A673 (cell line): ENCODE measurements around the gene BMP8A. TPM values are rescaled to one million over a fixed set of nuclear protein-coding genes. Genes with fewer than 3 reads are reported as not detected.
A peak's percentile ranks its signal among the peaks of the same experiment; 100 is the strongest.
"Not testable (repeated sequence)": the region's sequence is repeated elsewhere in the genome, so short reads cannot be mapped to it uniquely, and the experiment has no call there.

Experiments used
- BruUV-seq: library from RNA; stranded (reverse); fragments of 400-500 nt; replicated peaks from 2 replicates; lab custom pipeline; 2021; lab: Mats Ljungman, UMichigan
- CTCF ChIA-PET: fragments of 300-600 bp; sonication (Branson Sonifier 250); formaldehyde crosslinking; loops from one replicate; lab custom pipeline; 2022; ENCODE audit warnings: antibody characterized with exemption; lab: Charles Lee
- POLR2A ChIA-PET: fragments of 300-600 bp; sonication (Branson Sonifier 250); formaldehyde crosslinking; loops from one replicate; lab custom pipeline; 2022; ENCODE audit warnings: antibody characterized with exemption; ENCODE audit not compliant: low non-redundant PET; lab: Charles Lee
- DNase-seq: peaks from one replicate; pipeline ENCODE4 v3.0.0-alpha.2; 2015; ENCODE audit warnings: low spot score
- H3K27ac ChIP-seq: fragments of 200-600 bp; sonication (generic); 2 replicates; pipeline ENCODE4 v1.5.1; 2016; ENCODE audit warnings: mixed run types, low read depth, mild to moderate bottlenecking, mixed read lengths, antibody characterized with exemption, low read length; ENCODE audit not compliant: poor library complexity, severe bottlenecking
- H3K27me3 ChIP-seq: fragments of 200-600 bp; sonication (generic); replicated peaks from 2 replicates; pipeline ENCODE4 v1.6.1; 2017; ENCODE audit warnings: mixed run types, low read depth, mild to moderate bottlenecking, mixed read lengths, antibody characterized with exemption, low read length; ENCODE audit not compliant: insufficient read depth, poor library complexity
- H3K36me3 ChIP-seq: fragments of 200-600 bp; sonication (generic); 2 replicates; pipeline ENCODE4 v1.6.1; 2016; ENCODE audit warnings: mixed run types, mild to moderate bottlenecking, mixed read lengths, antibody characterized with exemption, low read length; ENCODE audit not compliant: insufficient read depth, poor library complexity, severe bottlenecking
- H3K4me1 ChIP-seq: fragments of 200-600 bp; sonication (generic); 2 replicates; pipeline ENCODE4 v1.6.1; 2017; ENCODE audit warnings: mixed run types, mild to moderate bottlenecking, mixed read lengths, antibody characterized with exemption, low read length; ENCODE audit not compliant: insufficient read depth, poor library complexity, severe bottlenecking
- H3K4me3 ChIP-seq: fragments of 200-600 bp; sonication (generic); 2 replicates; pipeline ENCODE4 v1.5.1; 2016; ENCODE audit warnings: low read depth, mixed run types, mild to moderate bottlenecking, mixed read lengths, low read length; ENCODE audit not compliant: poor library complexity, severe bottlenecking
- H3K9me3 ChIP-seq: fragments of 200-600 bp; sonication (generic); 2 replicates; pipeline ENCODE4 v1.6.1; 2016; ENCODE audit warnings: mixed run types, low read depth, mild to moderate bottlenecking, mixed read lengths, antibody characterized with exemption, low read length; ENCODE audit not compliant: poor library complexity, severe bottlenecking
- EZH2 ChIP-seq: fragments of 200-600 bp; sonication (generic); IDR thresholded peaks from 2 replicates; pipeline ENCODE4 v1.6.1; 2017; ENCODE audit warnings: borderline replicate concordance, low read depth, mild to moderate bottlenecking, mixed read lengths, antibody characterized with exemption, low read length; ENCODE audit not compliant: poor library complexity, severe bottlenecking
- intact Hi-C: fragments of 100-400 bp; cut with micrococcal nuclease; formaldehyde crosslinking; loops from one replicate; pipeline ENCODE4 v1.10.0; 2022; ENCODE audit not compliant: unreplicated experiment
- total RNA-seq: library from RNA; stranded (reverse); gene quantifications from 2 replicates; pipeline ENCODE4 v1.2.3, GENCODE V29; 2021
- TF ChIP-seq, protein P1 (sequence below): fragments of 300-800, 200-600 bp; sonication (generic); conservative IDR thresholded peaks from 2 replicates; pipeline ENCODE4 v1.5.1; 2017; ENCODE audit warnings: low read depth, mild to moderate bottlenecking, antibody characterized with exemption, low read length, moderate library complexity, mixed read lengths

Gene BMP8A
- total RNA-seq, 1 experiment from 2014 or later: not detected

DNA sequence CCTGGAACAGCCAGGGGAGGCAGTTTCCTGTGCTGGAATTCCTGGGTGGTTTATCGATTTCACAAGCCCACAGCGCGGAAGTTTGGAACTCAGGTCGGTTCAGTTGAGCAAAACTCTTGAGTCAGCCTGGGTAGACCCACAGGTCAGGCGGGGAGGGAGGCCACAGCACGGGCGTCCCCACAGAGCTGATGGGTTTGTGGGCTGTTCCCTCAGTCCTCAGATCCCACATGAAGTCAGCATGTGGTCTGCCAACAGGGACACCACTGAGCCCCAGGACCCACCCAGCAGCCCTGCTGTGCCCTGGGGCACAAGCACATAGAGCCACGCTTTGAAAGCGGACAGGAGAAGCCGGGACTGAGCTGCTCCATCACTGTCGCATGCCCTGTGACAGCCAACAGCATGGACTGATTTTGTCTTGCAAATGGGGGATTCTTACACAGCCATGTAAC, 17.4 kb downstream of the BMP8A start:
- POLR2A ChIA-PET: no interaction called here
- Histone ChIP-seq H3K27me3 (no peaks in the 10 kb centered on the region), H3K4me3 (no peak overlapping the region), H3K4me1 (no peaks in the 10 kb centered on the region), H3K27ac (no peak overlapping the region), H3K36me3 (no peaks in the 10 kb centered on the region), H3K9me3 (no peaks in the 10 kb centered on the region)
- no TSS peak for BruUV-seq
- no peak for TF ChIP-seq EZH2
- TF ChIP-seq, protein P1, sequence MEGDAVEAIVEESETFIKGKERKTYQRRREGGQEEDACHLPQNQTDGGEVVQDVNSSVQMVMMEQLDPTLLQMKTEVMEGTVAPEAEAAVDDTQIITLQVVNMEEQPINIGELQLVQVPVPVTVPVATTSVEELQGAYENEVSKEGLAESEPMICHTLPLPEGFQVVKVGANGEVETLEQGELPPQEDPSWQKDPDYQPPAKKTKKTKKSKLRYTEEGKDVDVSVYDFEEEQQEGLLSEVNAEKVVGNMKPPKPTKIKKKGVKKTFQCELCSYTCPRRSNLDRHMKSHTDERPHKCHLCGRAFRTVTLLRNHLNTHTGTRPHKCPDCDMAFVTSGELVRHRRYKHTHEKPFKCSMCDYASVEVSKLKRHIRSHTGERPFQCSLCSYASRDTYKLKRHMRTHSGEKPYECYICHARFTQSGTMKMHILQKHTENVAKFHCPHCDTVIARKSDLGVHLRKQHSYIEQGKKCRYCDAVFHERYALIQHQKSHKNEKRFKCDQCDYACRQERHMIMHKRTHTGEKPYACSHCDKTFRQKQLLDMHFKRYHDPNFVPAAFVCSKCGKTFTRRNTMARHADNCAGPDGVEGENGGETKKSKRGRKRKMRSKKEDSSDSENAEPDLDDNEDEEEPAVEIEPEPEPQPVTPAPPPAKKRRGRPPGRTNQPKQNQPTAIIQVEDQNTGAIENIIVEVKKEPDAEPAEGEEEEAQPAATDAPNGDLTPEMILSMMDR: no peak
- CTCF ChIA-PET: no interaction called here
- no peak for DNase-seq
- intact Hi-C loops: loop anchor here (5.0 kb wide), 1 partner anchor 213 kb away; no protein-coding TSS in a partner anchor

DNA sequence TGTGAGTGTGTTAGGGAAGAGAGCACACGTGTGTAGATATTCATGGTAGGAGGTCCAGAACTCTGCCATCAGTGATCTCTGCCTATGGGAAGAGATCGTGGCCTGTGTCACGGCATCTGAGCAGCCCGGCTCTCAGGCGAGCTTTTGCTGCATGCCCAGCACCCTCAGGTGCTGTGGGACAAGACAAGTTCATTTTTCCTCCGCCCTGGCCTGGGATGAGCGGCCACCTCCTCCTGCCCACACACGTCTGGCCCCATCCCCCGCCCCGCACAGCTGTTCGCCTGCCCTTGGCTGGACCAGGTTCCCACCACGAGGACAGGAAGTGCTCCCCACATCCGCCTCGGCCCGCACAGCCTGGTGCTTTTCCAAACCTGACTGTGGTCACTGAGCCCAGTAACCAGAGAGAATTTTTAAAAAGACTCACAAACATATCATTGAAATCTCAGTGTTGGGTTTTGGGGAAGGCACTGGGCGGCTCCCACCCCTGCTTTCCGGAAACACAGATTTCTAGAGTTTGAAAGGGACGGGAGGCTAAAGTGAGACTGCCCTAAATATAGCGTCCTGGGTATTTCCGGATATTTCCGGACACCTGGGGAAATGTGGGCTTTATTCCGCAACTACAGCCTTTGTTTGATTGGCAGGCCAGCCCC, 18.0 kb downstream of the BMP8A start:
- H3K27ac ChIP-seq: no peak overlapping the region
- H3K27me3 ChIP-seq: peaks cover under 1% of the 10 kb centered on the region
- TF ChIP-seq, protein P1: no peak
- TF ChIP-seq EZH2: no peak
- POLR2A ChIA-PET: no interaction called here
- BruUV-seq: no TSS peak
- CTCF ChIA-PET: no interaction called here
- H3K9me3 ChIP-seq: no peaks in the 10 kb centered on the region
- no peaks in the 10 kb centered on the region for H3K36me3 ChIP-seq
- no peak for DNase-seq
- H3K4me3 ChIP-seq: no peak overlapping the region
- no peaks in the 10 kb centered on the region for H3K4me1 ChIP-seq
- intact Hi-C loops: loop anchor here (5.0 kb wide), 1 partner anchor 213 kb away; no protein-coding TSS in a partner anchor

DNA sequence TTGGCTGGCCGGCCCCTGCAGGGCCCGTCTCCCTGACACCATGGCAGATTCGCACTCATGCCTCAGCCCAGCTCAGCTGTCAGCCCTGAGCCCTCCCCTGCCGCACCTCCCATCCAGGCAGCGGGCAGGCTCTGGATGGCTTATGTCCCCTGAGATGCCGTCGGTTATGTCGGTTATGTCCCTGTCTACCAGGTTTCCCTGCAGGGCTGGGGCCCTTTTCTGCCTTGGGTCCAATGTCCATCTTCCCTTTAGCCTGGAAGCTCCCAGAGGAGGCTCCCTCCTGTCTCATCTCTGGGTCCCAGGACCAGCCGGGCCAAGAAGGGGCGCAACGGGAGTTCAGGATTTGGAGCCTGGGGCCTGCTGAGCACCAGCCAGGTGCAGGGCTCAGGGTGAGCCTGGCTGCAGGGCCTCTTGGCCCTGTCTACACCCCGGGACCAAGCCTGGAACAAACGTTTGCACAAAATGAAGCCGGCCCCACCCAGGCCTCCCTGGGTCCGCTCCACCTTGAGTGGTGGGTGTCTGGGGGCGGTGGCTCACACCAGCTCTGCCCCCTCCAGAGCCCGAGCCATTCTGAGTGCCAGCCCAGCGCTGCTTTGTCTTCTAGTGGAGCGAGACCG, 19.2 kb downstream of the BMP8A start:
- BruUV-seq, H3K4me1 ChIP-seq, H3K4me3 ChIP-seq: not testable (repeated sequence)

DNA sequence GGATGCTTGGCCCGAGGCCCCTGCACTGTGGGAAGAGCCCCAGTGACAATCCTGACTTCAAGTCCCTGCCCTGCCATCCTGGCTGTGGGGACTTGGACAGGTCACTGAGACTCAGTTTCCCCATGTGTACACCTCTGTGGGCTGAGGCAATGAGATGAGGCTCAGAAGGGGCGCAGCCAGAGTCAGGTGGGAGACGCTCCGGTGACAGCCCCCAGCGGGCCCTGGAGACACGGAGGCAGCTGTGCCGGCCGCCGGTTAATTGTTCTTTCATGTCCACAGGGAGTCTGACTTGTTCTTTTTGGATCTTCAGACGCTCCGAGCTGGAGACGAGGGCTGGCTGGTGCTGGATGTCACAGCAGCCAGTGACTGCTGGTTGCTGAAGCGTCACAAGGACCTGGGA, 20.0 kb downstream of the BMP8A start:
- H3K27ac ChIP-seq, intact Hi-C loops, DNase-seq, CTCF ChIA-PET, H3K36me3 ChIP-seq, BruUV-seq, H3K4me1 ChIP-seq, H3K27me3 ChIP-seq, H3K9me3 ChIP-seq, H3K4me3 ChIP-seq, POLR2A ChIA-PET: not testable (repeated sequence)

More for the DNA sequence above, 19.2 kb downstream of the BMP8A start:
- H3K27ac ChIP-seq, intact Hi-C loops, CTCF ChIA-PET, H3K9me3 ChIP-seq, H3K36me3 ChIP-seq, POLR2A ChIA-PET, DNase-seq, H3K27me3 ChIP-seq: not testable (repeated sequence)

DNA sequence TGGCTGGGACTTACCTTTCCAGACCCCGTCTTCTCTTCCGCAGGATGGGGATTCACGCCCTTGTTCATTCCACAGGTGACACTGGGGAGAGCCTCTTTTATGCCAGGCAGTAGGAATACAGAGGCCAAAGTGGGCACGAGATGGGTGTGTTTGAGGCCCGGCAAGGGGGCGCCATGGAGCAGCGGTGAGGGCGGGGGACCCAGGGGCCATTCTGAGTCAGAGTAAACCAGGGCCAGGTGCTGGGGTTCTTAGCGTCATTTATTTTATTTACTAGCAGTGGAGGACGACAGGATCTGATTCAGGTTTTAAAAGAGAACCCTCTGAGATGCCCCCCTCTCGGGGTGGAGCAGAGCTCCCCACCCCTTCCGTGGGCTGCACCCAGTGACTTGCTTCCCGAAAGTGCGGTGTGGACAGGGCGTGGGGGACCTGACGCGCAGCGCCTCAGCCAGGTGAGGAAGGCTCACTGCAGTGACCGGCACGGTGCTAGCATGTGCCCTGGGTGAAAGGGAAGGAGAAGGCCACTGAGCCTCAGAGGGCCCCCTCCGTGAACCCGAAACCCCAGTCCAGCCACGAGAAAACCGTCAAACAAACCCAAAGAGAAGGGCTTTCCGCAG, 20.9 kb downstream of the BMP8A start:
- CTCF ChIA-PET, intact Hi-C loops, POLR2A ChIA-PET, H3K36me3 ChIP-seq, H3K27me3 ChIP-seq, H3K4me1 ChIP-seq, DNase-seq, H3K9me3 ChIP-seq, H3K4me3 ChIP-seq, BruUV-seq, H3K27ac ChIP-seq: not testable (repeated sequence)

DNA sequence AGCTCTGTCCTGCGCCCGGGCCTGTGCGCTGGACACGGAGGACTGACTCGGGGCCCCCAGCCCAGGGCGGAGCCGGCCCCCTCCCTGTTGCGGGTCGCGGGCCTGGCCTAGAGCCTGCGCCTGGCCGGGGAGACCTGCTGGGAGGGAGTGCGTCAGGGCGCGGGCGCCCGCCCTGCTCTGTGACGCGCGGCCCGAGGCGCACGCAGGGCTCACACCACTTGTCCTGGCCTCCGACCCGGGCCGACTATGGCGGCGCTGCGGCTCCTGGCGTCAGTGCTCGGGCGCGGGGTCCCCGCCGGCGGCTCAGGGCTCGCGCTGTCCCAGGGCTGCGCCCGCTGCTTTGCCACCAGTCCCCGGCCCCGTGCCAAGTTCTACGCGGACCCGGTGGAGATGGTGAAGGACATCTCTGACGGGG, 23.3 kb downstream of the BMP8A start:
- H3K4me1 ChIP-seq, H3K27ac ChIP-seq, BruUV-seq, H3K27me3 ChIP-seq, H3K36me3 ChIP-seq, H3K9me3 ChIP-seq, POLR2A ChIA-PET, DNase-seq, intact Hi-C loops, CTCF ChIA-PET: not testable (repeated sequence)
- H3K4me3 ChIP-seq: peak overlapping the region; percentile 27
